HFF-Myc (cell line): Measurements from ENCODE around the gene ARL16.

ENCODE experiments used
- DNase-seq: peaks from one replicate; pipeline ENCODE4 v3.0.0-alpha.2; 2011; ENCODE audit warnings: low read depth; ENCODE audit errors: extremely low read depth
- H3K4me3 ChIP-seq: replicated peaks from 2 replicates; pipeline ENCODE4 v1.5.1; 2011; ENCODE audit warnings: low read depth, mild to moderate bottlenecking, control low read depth, low read length
- TF ChIP-seq, protein P1 (sequence below): IDR thresholded peaks from 2 replicates; pipeline ENCODE4 v1.5.1; 2012; ENCODE audit warnings: mild to moderate bottlenecking, low read depth, low read length, control low read depth; ENCODE audit errors: missing control alignments

Gene ARL16

DNA sequence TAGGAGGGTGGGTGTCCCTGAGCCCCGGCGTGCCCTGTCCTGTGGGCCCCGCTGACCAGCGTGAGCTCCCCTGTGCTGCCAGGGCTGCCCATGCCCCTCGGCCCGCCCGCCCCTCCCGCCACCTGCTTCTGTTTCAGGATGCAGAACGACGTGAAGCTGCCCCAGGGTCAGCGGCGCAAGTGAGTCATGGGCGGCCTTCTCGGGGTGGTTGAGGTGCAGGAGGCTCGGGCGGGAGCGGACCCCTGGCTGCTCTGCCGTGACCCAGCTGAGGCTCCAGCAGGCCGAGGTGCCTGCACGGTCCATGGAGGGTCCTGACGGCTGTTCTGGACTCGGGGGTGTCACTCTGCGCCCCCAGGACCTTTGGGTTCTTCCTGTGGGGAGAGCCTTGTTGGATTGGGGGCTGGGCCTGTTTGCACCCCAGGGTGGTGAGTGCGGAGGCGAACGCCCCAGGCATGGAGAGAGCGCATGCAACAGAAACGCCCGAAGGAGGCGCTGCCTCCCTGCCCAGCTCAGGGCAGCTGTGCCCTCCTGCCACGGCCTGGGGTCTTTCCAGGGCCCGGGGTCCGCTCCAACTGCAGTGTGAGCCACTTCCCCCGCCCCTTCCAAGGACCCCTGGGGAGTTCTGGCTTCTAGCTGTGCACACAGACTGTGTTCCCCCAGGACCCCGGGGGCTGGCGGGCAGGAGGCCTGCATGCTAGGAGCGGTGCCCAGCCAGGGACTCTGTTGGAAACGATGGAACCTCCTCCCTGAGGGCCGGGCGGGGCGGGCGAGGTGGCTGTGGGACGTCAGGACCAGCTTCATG is 32.5 kb upstream of the ARL16 start:
- TF ChIP-seq, protein P1, sequence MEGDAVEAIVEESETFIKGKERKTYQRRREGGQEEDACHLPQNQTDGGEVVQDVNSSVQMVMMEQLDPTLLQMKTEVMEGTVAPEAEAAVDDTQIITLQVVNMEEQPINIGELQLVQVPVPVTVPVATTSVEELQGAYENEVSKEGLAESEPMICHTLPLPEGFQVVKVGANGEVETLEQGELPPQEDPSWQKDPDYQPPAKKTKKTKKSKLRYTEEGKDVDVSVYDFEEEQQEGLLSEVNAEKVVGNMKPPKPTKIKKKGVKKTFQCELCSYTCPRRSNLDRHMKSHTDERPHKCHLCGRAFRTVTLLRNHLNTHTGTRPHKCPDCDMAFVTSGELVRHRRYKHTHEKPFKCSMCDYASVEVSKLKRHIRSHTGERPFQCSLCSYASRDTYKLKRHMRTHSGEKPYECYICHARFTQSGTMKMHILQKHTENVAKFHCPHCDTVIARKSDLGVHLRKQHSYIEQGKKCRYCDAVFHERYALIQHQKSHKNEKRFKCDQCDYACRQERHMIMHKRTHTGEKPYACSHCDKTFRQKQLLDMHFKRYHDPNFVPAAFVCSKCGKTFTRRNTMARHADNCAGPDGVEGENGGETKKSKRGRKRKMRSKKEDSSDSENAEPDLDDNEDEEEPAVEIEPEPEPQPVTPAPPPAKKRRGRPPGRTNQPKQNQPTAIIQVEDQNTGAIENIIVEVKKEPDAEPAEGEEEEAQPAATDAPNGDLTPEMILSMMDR = no peak
- H3K4me3 ChIP-seq = no peak overlapping the region
- no peak for DNase-seq

DNA sequence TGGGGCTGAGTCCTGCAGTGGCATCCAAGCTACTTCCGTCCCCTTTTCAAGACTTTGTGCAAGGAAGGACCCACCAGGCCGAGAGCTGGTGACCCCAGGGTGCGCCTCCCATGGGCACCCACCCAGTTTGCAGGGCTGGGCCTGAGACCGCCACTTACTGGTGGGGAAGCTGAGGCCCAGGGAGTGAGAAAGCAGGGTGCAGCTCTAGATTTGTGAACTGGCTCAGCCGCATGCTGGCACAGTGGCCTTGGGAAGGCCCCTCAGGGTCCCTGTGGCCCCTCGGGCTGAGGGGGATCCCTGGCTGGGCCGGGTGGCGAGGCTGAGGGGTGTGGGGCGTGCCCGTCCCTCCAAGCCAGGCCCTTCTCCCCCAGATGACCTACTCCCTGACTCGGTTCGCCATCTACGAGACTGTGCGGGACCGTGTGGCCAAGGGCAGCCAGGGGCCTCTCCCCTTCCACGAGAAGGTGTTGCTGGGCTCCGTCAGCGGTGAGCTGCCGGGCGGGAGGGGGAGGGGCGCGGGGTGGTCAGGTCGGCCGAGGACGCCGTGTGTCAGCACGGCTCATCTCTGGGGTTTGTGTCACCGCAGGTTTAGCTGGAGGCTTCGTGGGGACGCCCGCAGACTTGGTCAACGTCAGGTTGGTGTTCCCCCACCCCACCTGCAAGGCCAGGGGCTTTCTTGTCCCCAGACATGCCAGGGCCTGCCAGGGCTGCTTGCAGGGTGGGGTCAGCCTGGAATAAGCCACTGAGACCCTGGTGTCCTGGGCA is 31.7 kb upstream of the ARL16 start:
- H3K4me3 ChIP-seq = no peak overlapping the region
- TF ChIP-seq, protein P1 = no peak
- DNase-seq = no peak

DNA sequence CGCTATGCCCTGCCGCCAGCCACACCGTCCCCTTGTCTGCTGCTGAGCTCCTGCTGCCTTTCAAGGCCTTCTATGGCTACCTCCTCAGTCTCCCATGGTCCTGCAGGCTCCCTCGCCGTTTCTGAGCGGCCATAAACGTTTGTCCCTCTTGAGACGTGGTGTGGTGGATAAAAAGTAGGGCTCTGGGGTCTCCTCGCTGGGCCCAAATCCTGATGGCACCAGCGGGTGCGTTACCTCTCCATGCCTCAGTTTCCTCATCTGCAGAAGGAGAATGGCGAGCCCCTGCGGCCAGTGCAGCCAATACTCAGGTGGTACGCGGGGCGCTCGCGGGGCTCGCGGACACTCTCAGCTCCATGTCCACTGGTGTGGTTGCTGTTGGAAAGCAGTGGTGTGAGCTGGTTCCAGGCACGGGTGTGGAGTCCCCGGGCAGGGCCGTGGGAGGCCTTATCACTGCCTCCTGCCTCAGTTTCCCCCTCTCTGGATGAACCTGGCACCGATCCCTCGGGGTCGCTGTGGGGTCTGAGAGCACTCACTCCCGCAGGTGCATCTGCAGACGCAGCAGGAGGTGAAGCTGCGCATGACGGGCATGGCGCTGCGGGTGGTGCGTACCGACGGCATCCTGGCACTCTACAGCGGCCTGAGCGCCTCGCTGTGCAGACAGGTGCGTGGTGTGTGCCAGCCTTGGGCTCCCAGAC is 31.0 kb upstream of the ARL16 start:
- H3K4me3 ChIP-seq = no peak overlapping the region; the same call in 1 of the 2 replicates
- DNase-seq = no peak
- TF ChIP-seq, protein P1 = no peak

DNA sequence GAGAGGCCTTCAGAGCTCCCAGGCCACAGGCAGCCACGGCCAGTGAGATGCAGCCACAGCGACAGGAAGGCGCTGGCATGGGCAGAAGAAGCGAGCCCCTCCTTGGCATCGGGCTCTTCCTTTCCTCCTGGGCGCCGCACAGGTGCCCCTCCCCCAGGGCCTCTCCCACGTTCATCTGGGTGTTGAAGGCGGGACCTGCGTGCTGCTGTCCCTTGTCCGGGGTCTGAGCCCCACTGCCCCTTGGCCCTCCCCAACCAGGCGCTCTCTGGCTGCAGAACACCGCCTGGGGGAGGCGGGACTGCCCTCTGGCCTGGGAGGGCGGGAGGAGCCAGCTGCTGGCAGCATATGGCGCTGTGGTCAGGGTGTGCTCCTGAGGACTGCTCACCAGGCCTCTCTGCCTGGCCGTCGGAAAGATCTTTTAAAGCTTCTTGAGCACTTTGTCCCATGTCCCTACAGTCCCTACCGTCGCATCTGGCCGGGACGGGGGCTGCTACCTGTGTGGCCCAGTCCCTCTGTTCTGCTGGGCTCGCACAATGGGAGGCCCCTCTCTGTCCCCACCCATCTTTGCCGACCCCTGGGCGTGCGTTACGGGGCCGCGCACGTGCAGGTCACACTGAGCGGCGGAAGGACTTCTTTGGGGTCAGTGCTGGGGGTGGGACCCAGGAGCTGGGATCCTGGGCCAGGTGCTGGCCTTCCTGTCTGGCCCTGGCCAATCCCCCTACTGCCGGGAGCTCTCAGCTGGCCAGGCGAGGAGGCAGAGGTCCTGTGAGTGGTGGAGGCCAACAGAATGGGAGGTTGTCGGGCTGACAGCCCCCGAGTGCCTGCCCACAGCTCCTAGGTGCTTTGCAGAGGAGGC is 30.2 kb upstream of the ARL16 start:
- DNase-seq = no peak
- TF ChIP-seq, protein P1 = no peak
- H3K4me3 ChIP-seq = peak overlapping the region; percentile 65

DNA sequence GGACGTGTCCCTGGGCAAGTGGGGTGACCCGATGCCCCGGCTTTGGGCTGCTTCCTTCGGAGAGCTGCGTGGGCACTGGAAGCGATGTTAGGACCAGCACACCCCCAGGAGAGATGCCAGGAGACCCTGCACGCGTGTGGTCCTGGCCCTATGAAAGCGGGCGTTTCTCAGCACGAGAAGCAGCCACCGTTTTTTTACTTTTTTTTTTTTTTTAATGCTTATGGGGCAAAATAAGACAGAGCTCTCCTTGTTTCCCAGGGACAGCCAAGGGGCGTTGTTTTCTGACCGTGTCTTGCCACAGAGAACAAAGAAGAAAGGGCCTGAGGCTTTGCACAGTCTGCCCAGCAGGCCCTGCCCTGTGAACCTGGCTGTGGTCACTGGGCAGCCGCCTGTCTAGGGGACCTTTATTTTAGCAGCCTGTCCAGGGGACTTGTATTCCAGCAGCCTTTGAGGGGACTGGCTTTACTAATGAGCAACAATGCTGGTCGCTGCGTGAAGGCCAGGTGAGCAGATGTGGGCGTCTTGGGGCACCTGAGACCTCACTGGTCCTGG is 29.5 kb upstream of the ARL16 start:
- DNase-seq = no peak
- H3K4me3 ChIP-seq = peak overlapping the region; percentile 65
- TF ChIP-seq, protein P1 = no peak
